ENCODE data around the gene TIPRL.
A peak's percentile ranks its signal among the peaks of the same experiment; 100 is the strongest.

Gene TIPRL

GRCh38 chr1:168235937-168236336 lies 57.2 kb downstream of the TIPRL start:
- no peak overlapping the region for H3K4me3 ChIP-seq (ENCODE audit: severe bottlenecking)
- H3K4me1 ChIP-seq (ENCODE audit: insufficient read depth, poor library complexity, severe bottlenecking), result no peaks in the 10 kb centered on the region
- H3K9me3 ChIP-seq (ENCODE audit: severe bottlenecking), result no peaks in the 10 kb centered on the region
- ATAC-seq (ENCODE audit: low read depth) (no peak), DNase-seq (ENCODE audit: low spot score) (no peak)
- H3K27me3 ChIP-seq (ENCODE audit: insufficient read depth, poor library complexity, severe bottlenecking), result no peaks in the 10 kb centered on the region
- TF ChIP-seq, protein P1, sequence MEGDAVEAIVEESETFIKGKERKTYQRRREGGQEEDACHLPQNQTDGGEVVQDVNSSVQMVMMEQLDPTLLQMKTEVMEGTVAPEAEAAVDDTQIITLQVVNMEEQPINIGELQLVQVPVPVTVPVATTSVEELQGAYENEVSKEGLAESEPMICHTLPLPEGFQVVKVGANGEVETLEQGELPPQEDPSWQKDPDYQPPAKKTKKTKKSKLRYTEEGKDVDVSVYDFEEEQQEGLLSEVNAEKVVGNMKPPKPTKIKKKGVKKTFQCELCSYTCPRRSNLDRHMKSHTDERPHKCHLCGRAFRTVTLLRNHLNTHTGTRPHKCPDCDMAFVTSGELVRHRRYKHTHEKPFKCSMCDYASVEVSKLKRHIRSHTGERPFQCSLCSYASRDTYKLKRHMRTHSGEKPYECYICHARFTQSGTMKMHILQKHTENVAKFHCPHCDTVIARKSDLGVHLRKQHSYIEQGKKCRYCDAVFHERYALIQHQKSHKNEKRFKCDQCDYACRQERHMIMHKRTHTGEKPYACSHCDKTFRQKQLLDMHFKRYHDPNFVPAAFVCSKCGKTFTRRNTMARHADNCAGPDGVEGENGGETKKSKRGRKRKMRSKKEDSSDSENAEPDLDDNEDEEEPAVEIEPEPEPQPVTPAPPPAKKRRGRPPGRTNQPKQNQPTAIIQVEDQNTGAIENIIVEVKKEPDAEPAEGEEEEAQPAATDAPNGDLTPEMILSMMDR (IDR thresholded peaks at IDR 0.05; ENCODE audit: poor library complexity, severe bottlenecking), result no peak
- H3K27ac ChIP-seq (ENCODE audit: poor library complexity, severe bottlenecking), result no peak overlapping the region
- H3K36me3 ChIP-seq (ENCODE audit: low read depth), result peaks cover 58% of the 10 kb centered on the region

DNA sequence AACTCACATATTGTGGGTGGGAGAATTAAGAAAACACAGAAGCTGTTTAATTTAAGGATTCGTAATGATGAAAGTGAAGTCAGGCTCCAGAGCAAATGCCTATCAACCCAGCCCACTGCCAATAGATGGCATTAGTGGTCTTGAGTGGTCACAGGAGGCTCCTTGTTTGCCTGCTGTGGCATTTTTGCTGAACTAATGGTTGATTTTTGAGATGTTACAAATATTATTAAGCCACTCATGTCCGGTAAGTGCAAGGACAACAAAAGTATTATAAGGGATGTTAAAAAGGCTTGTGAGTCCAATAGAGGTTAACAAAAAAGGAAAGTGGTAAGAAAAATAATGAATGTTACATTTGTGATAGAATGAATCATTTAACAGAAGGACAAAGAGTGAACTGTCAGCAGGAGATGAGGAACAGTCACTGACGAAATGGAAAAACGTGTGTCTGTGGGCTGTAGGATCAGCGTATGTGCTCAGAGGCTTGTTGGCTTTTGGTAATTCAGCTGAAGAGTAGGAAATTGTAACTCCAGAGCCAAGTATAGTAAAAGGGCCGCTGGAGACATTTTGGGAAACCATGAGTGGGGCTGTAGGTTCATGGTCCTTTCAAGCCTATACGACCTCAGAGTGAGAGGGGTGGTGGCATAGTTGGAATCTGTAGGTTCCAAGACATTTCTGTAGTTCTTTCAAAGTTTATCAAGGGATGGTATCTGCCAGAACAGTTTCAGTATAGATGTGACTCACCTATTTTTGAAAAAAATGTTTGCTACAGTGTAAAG lies 58.3 kb downstream of the TIPRL start:
- TF ChIP-seq, protein P1 (IDR thresholded peaks at IDR 0.05; ENCODE audit: poor library complexity, severe bottlenecking), result peak; percentile 31
- ATAC-seq (ENCODE audit: low read depth), result no peak
- Histone ChIP-seq H3K27me3 (ENCODE audit: insufficient read depth, poor library complexity, severe bottlenecking) (no peaks in the 10 kb centered on the region), H3K4me3 (ENCODE audit: severe bottlenecking) (no peak overlapping the region), H3K36me3 (ENCODE audit: low read depth) (peaks cover 61% of the 10 kb centered on the region), H3K9me3 (ENCODE audit: severe bottlenecking) (no peaks in the 10 kb centered on the region), H3K27ac (ENCODE audit: poor library complexity, severe bottlenecking) (no peak overlapping the region), H3K4me1 (ENCODE audit: insufficient read depth, poor library complexity, severe bottlenecking) (no peaks in the 10 kb centered on the region)
- DNase-seq (ENCODE audit: low spot score), result no peak

- H3K9me3 ChIP-seq (ENCODE audit: severe bottlenecking), result no peaks in the 10 kb centered on the region
- no peak for DNase-seq (ENCODE audit: low spot score)
- no peaks in the 10 kb centered on the region for H3K4me1 ChIP-seq (ENCODE audit: insufficient read depth, poor library complexity, severe bottlenecking)
- no peak overlapping the region for H3K27ac ChIP-seq (ENCODE audit: poor library complexity, severe bottlenecking)
- no peak for ATAC-seq (ENCODE audit: low read depth)
- TF ChIP-seq, protein P1 (IDR thresholded peaks at IDR 0.05; ENCODE audit: poor library complexity, severe bottlenecking), result no peak
- no peak overlapping the region for H3K4me3 ChIP-seq (ENCODE audit: severe bottlenecking)
- no peaks in the 10 kb centered on the region for H3K27me3 ChIP-seq (ENCODE audit: insufficient read depth, poor library complexity, severe bottlenecking)
- H3K36me3 ChIP-seq (ENCODE audit: low read depth), result peaks cover 56% of the 10 kb centered on the region
Observed at GRCh38 chr1:168243198-168243597, 64.4 kb downstream of the TIPRL start.

DNA sequence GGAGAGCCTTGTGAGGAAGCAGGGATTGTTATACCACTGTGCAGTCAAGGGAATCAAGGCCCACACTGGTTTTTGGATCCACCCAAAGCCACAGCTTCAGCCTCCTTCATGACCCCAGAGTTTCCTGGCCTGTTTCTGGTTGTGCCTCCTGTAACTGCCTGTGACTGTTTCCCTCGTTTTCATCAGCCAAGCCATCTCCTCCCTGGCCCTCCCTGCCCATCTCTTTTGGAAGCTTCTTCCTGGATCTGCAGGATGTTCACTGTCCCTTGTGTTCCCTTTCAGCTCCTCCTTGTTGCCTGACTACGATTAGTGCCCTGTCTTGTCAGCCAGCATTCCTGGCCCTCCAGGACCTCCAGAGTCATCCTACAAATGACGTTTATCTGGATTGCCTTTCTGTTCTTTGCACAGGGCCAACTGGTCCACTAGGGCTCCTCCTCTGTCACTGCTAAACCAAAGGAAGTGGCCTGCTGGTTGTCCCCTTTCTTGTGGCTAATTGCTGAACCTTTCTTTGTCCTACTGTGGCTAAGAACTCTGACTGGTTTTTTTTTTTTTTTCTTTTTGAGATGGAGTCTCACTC lies 65.0 kb downstream of the TIPRL start:
- Histone ChIP-seq H3K27me3 (ENCODE audit: insufficient read depth, poor library complexity, severe bottlenecking) (no peaks in the 10 kb centered on the region), H3K4me3 (ENCODE audit: severe bottlenecking) (no peak overlapping the region), H3K36me3 (ENCODE audit: low read depth) (peaks cover 55% of the 10 kb centered on the region), H3K4me1 (ENCODE audit: insufficient read depth, poor library complexity, severe bottlenecking) (no peaks in the 10 kb centered on the region), H3K27ac (ENCODE audit: poor library complexity, severe bottlenecking) (no peak overlapping the region), H3K9me3 (ENCODE audit: severe bottlenecking) (no peaks in the 10 kb centered on the region)
- ATAC-seq (ENCODE audit: low read depth), result no peak
- TF ChIP-seq, protein P1 (IDR thresholded peaks at IDR 0.05; ENCODE audit: poor library complexity, severe bottlenecking), result no peak
- DNase-seq (ENCODE audit: low spot score), result no peak

- Histone ChIP-seq H3K9me3 (ENCODE audit: severe bottlenecking) (no peaks in the 10 kb centered on the region), H3K27me3 (ENCODE audit: insufficient read depth, poor library complexity, severe bottlenecking) (no peaks in the 10 kb centered on the region), H3K27ac (ENCODE audit: poor library complexity, severe bottlenecking) (no peak overlapping the region), H3K36me3 (ENCODE audit: low read depth) (peaks cover 54% of the 10 kb centered on the region), H3K4me3 (ENCODE audit: severe bottlenecking) (no peak overlapping the region), H3K4me1 (ENCODE audit: insufficient read depth, poor library complexity, severe bottlenecking) (no peaks in the 10 kb centered on the region)
- TF ChIP-seq, protein P1 (IDR thresholded peaks at IDR 0.05; ENCODE audit: poor library complexity, severe bottlenecking), result no peak
- DNase-seq (ENCODE audit: low spot score) (no peak), ATAC-seq (ENCODE audit: low read depth) (no peak)
Observed at GRCh38 chr1:168245042-168245441, 66.3 kb downstream of the TIPRL start.

Measured in RWPE2 (cell line).